Osteoblast (primary cell): ENCODE results near the gene F7. TPM values are rescaled to one million over a fixed set of nuclear protein-coding genes. Genes with fewer than 3 reads are reported as not detected.
"Not testable (repeated sequence)": the region's sequence is repeated elsewhere in the genome, so short reads cannot be mapped to it uniquely, and the experiment has no call there.

ENCODE experiments used
- DNase-seq: peaks from one replicate; pipeline ENCODE4 v3.0.0; 2011; ENCODE audit warnings: low spot score, mixed read lengths; ENCODE audit not compliant: insufficient read length; ENCODE audit errors: missing footprints
- H2AFZ ChIP-seq: 2 replicates; pipeline ENCODE4 v1.6.0; 2011; ENCODE audit warnings: mild to moderate bottlenecking, low read length
- H3K27ac ChIP-seq: 2 replicates; pipeline ENCODE4 v1.5.1; 2011; ENCODE audit warnings: mild to moderate bottlenecking, low read depth, low read length, moderate library complexity
- H3K27me3 ChIP-seq: 2 replicates; pipeline ENCODE4 v1.6.0; 2012; ENCODE audit warnings: mild to moderate bottlenecking, control low read depth, inconsistent platforms, low read length, moderate library complexity; ENCODE audit not compliant: insufficient read depth
- H3K36me3 ChIP-seq: 2 replicates; pipeline ENCODE4 v1.5.1; 2011; ENCODE audit warnings: mild to moderate bottlenecking, low read length, control low read depth, moderate library complexity; ENCODE audit not compliant: insufficient read depth
- H3K4me1 ChIP-seq: 2 replicates; pipeline ENCODE4 v1.5.1; 2011; ENCODE audit warnings: mild to moderate bottlenecking, low read length, control low read depth, moderate library complexity; ENCODE audit not compliant: insufficient read depth
- H3K4me2 ChIP-seq: 2 replicates; pipeline ENCODE4 v1.6.0; 2011; ENCODE audit warnings: mild to moderate bottlenecking, low read length; ENCODE audit not compliant: insufficient read depth
- H3K4me3 ChIP-seq: fragments of 200-600 bp; sonication (generic); 3 replicates; pipeline ENCODE4 v1.5.1; 2012; ENCODE audit warnings: mild to moderate bottlenecking, low read length, inconsistent platforms; ENCODE audit not compliant: insufficient read depth
- H3K79me2 ChIP-seq: 2 replicates; pipeline ENCODE4 v1.6.0; 2012; ENCODE audit warnings: mild to moderate bottlenecking, low read length, control low read depth, inconsistent platforms; ENCODE audit not compliant: insufficient read depth
- H3K9me3 ChIP-seq: 2 replicates; pipeline ENCODE4 v1.5.1; 2011; ENCODE audit warnings: low read depth, low read length, control low read depth
- H4K20me1 ChIP-seq: 2 replicates; pipeline ENCODE4 v1.6.0; 2012; ENCODE audit warnings: mild to moderate bottlenecking, low read length, control low read depth; ENCODE audit not compliant: insufficient read depth
- total RNA-seq: library from RNA; depleted of rRNA; stranded (reverse); fragments of >200 nt; gene quantifications from 2 replicates; pipeline ENCODE4 v1.2.3, GENCODE V29; 2012
- TF ChIP-seq, protein P1 (sequence below): IDR thresholded peaks from 2 replicates; pipeline ENCODE4 v1.5.1; 2011; ENCODE audit warnings: mild to moderate bottlenecking, low read depth, low read length, moderate library complexity; ENCODE audit errors: extremely low read depth

F7 gene
- total RNA-seq, 1 donor = under 0.01 TPM

GRCh38 chr13:113105921-113106452 lies 396 bp downstream of the F7 start:
- no peak overlapping the region for H3K27ac ChIP-seq

GRCh38 chr13:113106711-113107351 lies 1.2 kb downstream of the F7 start:
- H3K4me2 ChIP-seq = no peak overlapping the region
- TF ChIP-seq, protein P1, sequence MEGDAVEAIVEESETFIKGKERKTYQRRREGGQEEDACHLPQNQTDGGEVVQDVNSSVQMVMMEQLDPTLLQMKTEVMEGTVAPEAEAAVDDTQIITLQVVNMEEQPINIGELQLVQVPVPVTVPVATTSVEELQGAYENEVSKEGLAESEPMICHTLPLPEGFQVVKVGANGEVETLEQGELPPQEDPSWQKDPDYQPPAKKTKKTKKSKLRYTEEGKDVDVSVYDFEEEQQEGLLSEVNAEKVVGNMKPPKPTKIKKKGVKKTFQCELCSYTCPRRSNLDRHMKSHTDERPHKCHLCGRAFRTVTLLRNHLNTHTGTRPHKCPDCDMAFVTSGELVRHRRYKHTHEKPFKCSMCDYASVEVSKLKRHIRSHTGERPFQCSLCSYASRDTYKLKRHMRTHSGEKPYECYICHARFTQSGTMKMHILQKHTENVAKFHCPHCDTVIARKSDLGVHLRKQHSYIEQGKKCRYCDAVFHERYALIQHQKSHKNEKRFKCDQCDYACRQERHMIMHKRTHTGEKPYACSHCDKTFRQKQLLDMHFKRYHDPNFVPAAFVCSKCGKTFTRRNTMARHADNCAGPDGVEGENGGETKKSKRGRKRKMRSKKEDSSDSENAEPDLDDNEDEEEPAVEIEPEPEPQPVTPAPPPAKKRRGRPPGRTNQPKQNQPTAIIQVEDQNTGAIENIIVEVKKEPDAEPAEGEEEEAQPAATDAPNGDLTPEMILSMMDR = no peak
- H3K27ac ChIP-seq = no peak overlapping the region
- no peaks in the 10 kb centered on the region for H4K20me1 ChIP-seq
- peaks cover 16% of the 10 kb centered on the region for H3K27me3 ChIP-seq
- H3K36me3 ChIP-seq = no peaks in the 10 kb centered on the region
- no peak overlapping the region for H3K4me3 ChIP-seq
- no peak for DNase-seq
- no peaks in the 10 kb centered on the region for H3K79me2 ChIP-seq
- H3K9me3 ChIP-seq = no peaks in the 10 kb centered on the region
- H2AFZ ChIP-seq = no peak overlapping the region
- H3K4me1 ChIP-seq = no peaks in the 10 kb centered on the region

More at GRCh38 chr13:113105921-113106452, 396 bp downstream of the F7 start:
- no peak overlapping the region for H3K4me3 ChIP-seq
- H4K20me1 ChIP-seq = no peaks in the 10 kb centered on the region
- H2AFZ ChIP-seq = no peak overlapping the region
- DNase-seq = no peak
- TF ChIP-seq, protein P1 = no peak
- H3K9me3 ChIP-seq = no peaks in the 10 kb centered on the region
- H3K79me2 ChIP-seq = no peaks in the 10 kb centered on the region
- H3K27me3 ChIP-seq = peaks cover 16% of the 10 kb centered on the region
- no peaks in the 10 kb centered on the region for H3K36me3 ChIP-seq
- no peak overlapping the region for H3K4me2 ChIP-seq
- no peaks in the 10 kb centered on the region for H3K4me1 ChIP-seq

GRCh38 chr13:113108521-113108920 lies 2.9 kb downstream of the F7 start:
- not testable (repeated sequence) for H4K20me1 ChIP-seq, H3K36me3 ChIP-seq, H3K4me3 ChIP-seq, H3K9me3 ChIP-seq, H3K79me2 ChIP-seq, DNase-seq, H3K4me2 ChIP-seq, H3K4me1 ChIP-seq, H2AFZ ChIP-seq, H3K27ac ChIP-seq
- H3K27me3 ChIP-seq = peaks cover 15% of the 10 kb centered on the region

DNA sequence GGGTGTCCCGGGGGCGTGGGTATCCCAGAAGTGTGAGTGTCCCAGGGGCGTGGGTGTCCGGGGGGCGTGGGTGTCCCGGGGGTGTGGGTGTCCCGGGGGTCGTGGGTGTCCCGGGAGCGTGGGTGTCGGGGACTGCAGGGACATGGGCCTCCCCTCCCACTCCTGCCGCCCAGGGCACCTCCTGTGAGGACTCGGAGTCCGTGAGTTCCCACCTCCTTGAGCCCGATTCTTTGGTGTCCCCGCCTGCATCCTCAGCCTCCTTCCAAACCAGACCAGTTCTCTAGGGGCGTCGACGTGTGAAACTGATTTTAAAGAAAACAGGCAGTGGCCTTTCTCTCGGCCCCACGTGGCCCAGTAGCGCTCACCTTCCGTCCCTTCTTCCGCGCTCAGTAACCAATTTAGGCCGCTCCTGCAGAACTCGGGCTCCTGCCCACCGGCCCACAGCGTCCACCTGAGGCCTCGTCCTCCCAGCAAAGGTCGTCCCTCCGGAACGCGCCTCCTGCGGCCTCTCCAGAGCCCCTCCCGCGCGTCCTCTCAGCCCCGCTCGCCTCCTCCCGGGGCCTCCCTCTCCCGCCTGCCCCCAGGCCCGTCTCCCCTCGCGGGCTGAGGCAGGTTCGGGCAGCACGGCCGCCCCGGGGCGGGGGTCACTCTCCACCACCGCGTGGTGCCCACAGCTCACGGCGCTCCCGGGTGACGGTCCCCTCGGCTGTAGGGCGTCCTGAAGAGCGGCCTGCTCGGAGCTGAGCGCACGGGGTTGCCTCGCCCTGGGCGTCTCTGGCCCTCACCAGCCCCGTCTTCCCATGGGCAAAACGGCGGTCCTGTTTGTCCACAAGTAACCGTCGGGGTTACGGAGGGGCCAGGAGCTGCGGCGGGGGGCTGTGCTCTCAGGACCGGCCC lies 3.8 kb downstream of the F7 start:
- Histone ChIP-seq H3K79me2 (no peaks in the 10 kb centered on the region), H3K27ac (no peak overlapping the region), H3K36me3 (no peaks in the 10 kb centered on the region), H2AFZ (no peak overlapping the region), H3K4me3 (no peak overlapping the region), H3K4me2 (no peak overlapping the region), H3K27me3 (peaks cover 15% of the 10 kb centered on the region), H4K20me1 (no peaks in the 10 kb centered on the region), H3K9me3 (no peaks in the 10 kb centered on the region), H3K4me1 (no peaks in the 10 kb centered on the region)
- peak; percentile 66 for DNase-seq
- TF ChIP-seq, protein P1 = no peak
